Ovary (tissue), 9 donors: ENCODE results near the gene PLSCR5. TPM values are rescaled to one million over a fixed set of nuclear protein-coding genes. Genes with fewer than 3 reads are reported as not detected.

Source experiments
- DNase-seq, 5 donors: peaks; one replicate each; pipeline ENCODE4 v3.0.0-alpha.2; 2019 to 2020
- H3K27ac ChIP-seq, 2 donors: fragments of 200-600 bp; one replicate each; pipeline versions ENCODE4 v1.5.1 to v1.8.0; 2019 to 2022
- H3K27me3 ChIP-seq: fragments of 200-600 bp; one replicate; pipeline ENCODE4 v1.8.0; 2022
- H3K36me3 ChIP-seq: fragments of 200-600 bp; sonication (generic); one replicate; pipeline ENCODE4 v1.5.1; 2019
- H3K4me1 ChIP-seq: one replicate; pipeline ENCODE4 v1.8.1; 2013; ENCODE audit warnings: mild to moderate bottlenecking, moderate library complexity; ENCODE audit not compliant: insufficient read depth
- H3K4me3 ChIP-seq: fragments of 200-600 bp; sonication (generic); one replicate; pipeline ENCODE4 v1.5.1; 2017
- H3K9me3 ChIP-seq, 2 donors: fragments of 200-600 bp in 1 of 2; sonication (generic) in 1 of 2; one replicate each; pipeline versions ENCODE4 v1.5.1 to v1.8.1; 2013 to 2019; ENCODE audit warnings: mild to moderate bottlenecking in 1 of 2, moderate library complexity in 1 of 2
- CTCF ChIP-seq, 3 donors: fragments of 450-650 bp in 2 of 3; fragments of 200-600 bp in 1 of 3; IDR thresholded peaks; one replicate each; pipeline versions ENCODE4 v1.5.1 to v1.8.0; 2016 to 2022; ENCODE audit warnings: antibody characterized with exemption in 3 of 3, mild to moderate bottlenecking in 1 of 3
- EP300 ChIP-seq: sonication (generic); formaldehyde crosslinking; IDR thresholded peaks from one replicate; pipeline ENCODE4 v1.6.1; 2017; ENCODE audit warnings: antibody characterized with exemption
- POLR2A ChIP-seq: fragments of 450-650 bp; IDR thresholded peaks from one replicate; pipeline ENCODE4 v1.6.1; 2017; ENCODE audit warnings: antibody characterized with exemption, mild to moderate bottlenecking, moderate library complexity
- WGBS, 3 donors: extraction: QIAGEN DNeasy Blood & Tissue Kit in 1 of 3; methylation state at CpG; one replicate each; pipeline versions ENCODE4 v1.1.5 to v1.1.7; 2013 to 2017; 5-methylcytosine and 5-hydroxymethylcytosine counted together
- intact Hi-C, 4 donors: fragments of 100-400 bp; cut with DNase I; formaldehyde crosslinking; loops; one replicate each; pipeline versions ENCODE4 v1.11.0 to v1.15.1; 2022 to 2023
- polyA plus RNA-seq, 2 donors: library from polyadenylated mRNA; stranded (reverse); fragments of 200-250 nt in 1 of 2; fragments of 350-450 nt in 1 of 2; fragmentation: Illumina TruSeq in 1 of 2; extraction: RNeasy Lipid Tissue Mini Kit (QIAGEN cat#74804) in 1 of 2; gene quantifications; one replicate each; pipeline ENCODE4 v1.2.3, GENCODE V29; 2013 to 2014
- total RNA-seq, 7 donors: library from RNA; depleted of rRNA in 2 of 7; stranded (reverse); fragments of >200 nt in 2 of 7; fragmentation: NEBNext Ultra II Directional in 3 of 7; extraction: Animal tissue kit (Norgen Biotek cat#: 25700) in 3 of 7; gene quantifications; one replicate each; pipeline versions ENCODE4 v1.1.0 to v1.2.4, GENCODE V29; 2016 to 2023
- donor health status: DM: no; HTN: no; CAD: no; lungs with moderate emphysema.
- donor health status: DM: no; HTN: no; CAD: no.
- donor health status: Bipolar disorder and iron deficiency.
- donor health status: DM: yes; HTN: yes; CAD: no.
- donor health status: DM: no; HTN: no; CAD: no.
- donor health status: DM: yes; HTN: yes; CAD: no.

The PLSCR5 gene
- total and polyA plus RNA-seq, 9 donors: not detected

GRCh38 chr3:146575636-146576035, 29.5 kb downstream of the PLSCR5 start:
- intact Hi-C loops: loop anchor here in 2 of 4 donors (10.0 kb wide), 2 partner anchors 241 to 511 kb away; no protein-coding TSS in a partner anchor
- no peaks in the 10 kb centered on the region for H3K4me1 ChIP-seq
- no peak for TF ChIP-seq EP300
- TF ChIP-seq CTCF (IDR thresholded peaks at IDR 0.05): no peak
- TF ChIP-seq POLR2A: no peak
- no peaks in the 10 kb centered on the region for H3K9me3 ChIP-seq
- H3K27ac ChIP-seq: no peak overlapping the region
- DNase-seq: no peak
- H3K36me3 ChIP-seq: no peaks in the 10 kb centered on the region
- no peaks in the 10 kb centered on the region for H3K27me3 ChIP-seq
- no peak overlapping the region for H3K4me3 ChIP-seq
- WGBS, 3 donors: 77 to 91% (median 88%) methylated on average over 2 of the region's 2 CpGs

- intact Hi-C loops: loop anchor here in 2 of 4 donors (5.0 to 10.0 kb wide), 3 partner anchors 239 to 509 kb away; no protein-coding TSS in a partner anchor
- no peak for TF ChIP-seq POLR2A
- no peak for TF ChIP-seq CTCF (IDR thresholded peaks at IDR 0.05)
- no peak for TF ChIP-seq EP300
- no peak overlapping the region for H3K4me3 ChIP-seq
- DNase-seq: no peak
- no peak overlapping the region for H3K27ac ChIP-seq
- H3K9me3 ChIP-seq: no peaks in the 10 kb centered on the region
- 77 to 90% (median 81%) methylated on average over 1 of the region's 1 CpG for WGBS, 3 donors
- no peaks in the 10 kb centered on the region for H3K36me3 ChIP-seq
- H3K27me3 ChIP-seq: no peaks in the 10 kb centered on the region
- no peaks in the 10 kb centered on the region for H3K4me1 ChIP-seq
Measured at GRCh38 chr3:146574173-146574572, 31.0 kb downstream of the PLSCR5 start.

- no peak for TF ChIP-seq CTCF (IDR thresholded peaks at IDR 0.05)
- no peak for TF ChIP-seq EP300
- no peak for TF ChIP-seq POLR2A
- no peak overlapping the region for H3K27ac ChIP-seq
- no peaks in the 10 kb centered on the region for H3K36me3 ChIP-seq
- 24 to 45% (median 40%) methylated on average over 3 of the region's 3 CpGs for WGBS, 3 donors
- DNase-seq: no peak
- H3K4me3 ChIP-seq: no peak overlapping the region
- intact Hi-C loops: loop anchor here in 1 of 4 donors (10.0 kb wide), 1 partner anchor 345 kb away; no protein-coding TSS in a partner anchor
- no peaks in the 10 kb centered on the region for H3K9me3 ChIP-seq
- H3K4me1 ChIP-seq: no peaks in the 10 kb centered on the region
- no peaks in the 10 kb centered on the region for H3K27me3 ChIP-seq
Measured at GRCh38 chr3:146569314-146569713, 35.8 kb downstream of the PLSCR5 start.

GRCh38 chr3:146566138-146566537, 39.0 kb downstream of the PLSCR5 start:
- intact Hi-C loops: loop anchor here in 1 of 4 donors (10.0 kb wide), 1 partner anchor 341 kb away; no protein-coding TSS in a partner anchor
- TF ChIP-seq CTCF (IDR thresholded peaks at IDR 0.05) (no peak), EP300 (no peak), POLR2A (no peak)
- no peak overlapping the region for H3K4me3 ChIP-seq
- H3K9me3 ChIP-seq: no peaks in the 10 kb centered on the region
- H3K4me1 ChIP-seq: no peaks in the 10 kb centered on the region
- H3K27ac ChIP-seq: no peak overlapping the region
- H3K36me3 ChIP-seq: no peaks in the 10 kb centered on the region
- no peaks in the 10 kb centered on the region for H3K27me3 ChIP-seq
- DNase-seq: no peak
